GM12878 (cell line): ENCODE data around the gene HSD11B1. TPM values are rescaled to one million over a fixed set of nuclear protein-coding genes. Genes with fewer than 3 reads are reported as not detected.

Experiments
- ATAC-seq: fragments of 200-7000 bp; cut with Tn5 transposase; 3 replicates; pipeline ENCODE4 v1.9.1; 2020; ENCODE audit warnings: mild to moderate bottlenecking, moderate library complexity
- BruUV-seq: library from RNA; stranded (reverse); fragments of 400-500 nt; replicated peaks from 2 replicates; lab custom pipeline; 2021; lab: Mats Ljungman, UMichigan
- CTCF ChIA-PET: fragments of 300-600 bp; sonication (Branson Sonifier 250); formaldehyde crosslinking; extraction: SDS; loops from one replicate; lab custom pipeline; 2021; ENCODE audit warnings: inconsistent platforms; lab: Yijun Ruan, JAX
- POLR2A ChIA-PET: fragments of 350-600 bp; formaldehyde crosslinking; extraction: SDS; loops from one replicate; lab custom pipeline; 2021; ENCODE audit warnings: inconsistent platforms; lab: Charles Lee
- RAD21 ChIA-PET: fragments of 300-600 bp; sonication (Branson Sonifier 250); formaldehyde crosslinking; loops from one replicate; lab custom pipeline; 2023; ENCODE audit warnings: antibody characterized with exemption; ENCODE audit not compliant: unreplicated experiment; lab: Charles Lee
- SMC1A ChIA-PET: fragments of 300-600 bp; sonication (Branson Sonifier 250); formaldehyde crosslinking; loops from one replicate; lab custom pipeline; 2023; ENCODE audit not compliant: unreplicated experiment, uncharacterized antibody; lab: Charles Lee
- DNase-seq: peaks from one replicate; pipeline ENCODE4 v3.0.0-alpha.2; 2011; ENCODE audit warnings: low read depth, low spot score
- FAIRE-seq: peaks from 3 replicates; lab custom pipeline; 2011; peaks lifted over from hg19 to GRCh38; lab: Jason Lieb, UNC
- H2AFZ ChIP-seq: 2 replicates; pipeline ENCODE4 v1.6.0; 2011; ENCODE audit warnings: low read depth, low read length, control low read depth; ENCODE audit not compliant: control insufficient read depth
- H3K27ac ChIP-seq: 2 replicates; pipeline ENCODE4 v1.5.1; 2011; ENCODE audit warnings: control low read depth; ENCODE audit not compliant: control insufficient read depth, insufficient read depth
- H3K27me3 ChIP-seq, 2 experiments: replicated peaks in 1 of 2; 2 replicates each; pipeline versions ENCODE4 v1.6.0 to v1.6.1; 2011; ENCODE audit warnings: low read length in 1 of 2; ENCODE audit not compliant: control insufficient read depth in 2 of 2, insufficient read depth in 2 of 2
- H3K36me3 ChIP-seq, 2 experiments: 2 replicates each; pipeline ENCODE4 v1.5.1; 2011; ENCODE audit warnings: low read length in 1 of 2; ENCODE audit not compliant: control insufficient read depth in 2 of 2, insufficient read depth in 2 of 2
- H3K4me1 ChIP-seq: 2 replicates; pipeline ENCODE4 v1.6.1; 2011; ENCODE audit warnings: mild to moderate bottlenecking, low read length, moderate library complexity, mixed read lengths; ENCODE audit not compliant: control insufficient read depth, insufficient read depth
- H3K4me2 ChIP-seq: 2 replicates; pipeline ENCODE4 v1.6.0; 2011; ENCODE audit warnings: control low read depth; ENCODE audit not compliant: control insufficient read depth, insufficient read depth
- H3K4me3 ChIP-seq: fragments of 200-600 bp; sonication (generic); 2 replicates; pipeline ENCODE4 v1.5.1; 2016
- H3K79me2 ChIP-seq: 2 replicates; pipeline ENCODE4 v1.6.0; 2011; ENCODE audit warnings: low read length; ENCODE audit not compliant: control insufficient read depth, insufficient read depth
- H3K9ac ChIP-seq: 2 replicates; pipeline ENCODE4 v1.8.0; 2011; ENCODE audit warnings: low read length, control low read depth, mixed read lengths; ENCODE audit not compliant: control insufficient read depth, insufficient read depth
- H3K9me3 ChIP-seq: replicated peaks from 3 replicates; pipeline ENCODE4 v1.5.1; 2011; ENCODE audit warnings: mild to moderate bottlenecking, low read length; ENCODE audit not compliant: control insufficient read depth, insufficient read depth
- H4K20me1 ChIP-seq: 2 replicates; pipeline ENCODE4 v1.6.0; 2011; ENCODE audit not compliant: control insufficient read depth, insufficient read depth
- BCLAF1 ChIP-seq: fragments of 450-650 bp; IDR thresholded peaks from 2 replicates; pipeline ENCODE4 v1.6.1; 2017; ENCODE audit warnings: antibody characterized with exemption, mild to moderate bottlenecking, moderate library complexity
- E2F8 ChIP-seq: fragments of 450-650 bp; IDR thresholded peaks from 2 replicates; pipeline ENCODE4 v1.6.1; 2018; ENCODE audit warnings: mild to moderate bottlenecking, low read depth, moderate library complexity; ENCODE audit not compliant: partially characterized antibody
- EP300 ChIP-seq, 2 experiments: fragments of 150-350 bp in 1 of 2; IDR thresholded peaks; 2 replicates each; pipeline ENCODE4 v1.6.1; 2011 to 2012; ENCODE audit warnings: low read depth in 2 of 2, low read length in 2 of 2, borderline replicate concordance in 1 of 2, improper control_type of control experiment in 1 of 2, inconsistent platforms in 1 of 2; ENCODE audit not compliant: control insufficient read depth in 1 of 2
- ESRRA ChIP-seq: IDR thresholded peaks from 2 replicates; pipeline ENCODE4 v1.6.1; 2012; ENCODE audit warnings: mild to moderate bottlenecking, low read length, improper control_type of control experiment
- RBBP5 ChIP-seq: fragments of 200-600 bp; sonication (generic); conservative IDR thresholded peaks from 2 replicates; pipeline ENCODE4 v1.6.1; 2016
- ZNF274 ChIP-seq: IDR thresholded peaks from one replicate; pipeline ENCODE4 v1.8.0; 2011; ENCODE audit not compliant: insufficient read length, insufficient read depth
- WGBS: methylation state at CpG from one replicate; pipeline ENCODE4 v1.1.6; 2016; ENCODE audit warnings: low lambda C conversion rate; ENCODE audit not compliant: insufficient replicate concordance, insufficient coverage; ENCODE audit errors: missing lambda C conversion rate; 5-methylcytosine and 5-hydroxymethylcytosine counted together
- in situ Hi-C: fragments of 300-500 bp; cut with MboI; formaldehyde crosslinking; loops from 9 replicates; pipeline ENCODE4 v1.14.3; 2018; ENCODE audit warnings: mixed read lengths
- intact Hi-C: fragments of 100-400 bp; cut with micrococcal nuclease; formaldehyde crosslinking; loops from one replicate; pipeline ENCODE4 v1.14.2; 2022; ENCODE audit not compliant: unreplicated experiment
- polyA plus RNA-seq, 11 experiments: library from polyadenylated mRNA; depleted of rRNA in 4 of 11; unstranded in 6 of 11; stranded (reverse) in 5 of 11; fragments of >200 nt; fragmentation: Nextera tagmentation in 4 of 11; fragmentation: Illumina TruSeq in 1 of 11; extraction: Ambion mirVana in 4 of 11; extraction: Trizol in 1 of 11; gene quantifications; 1 replicate in 1 of 11; 2 replicates in 10 of 11; pipeline versions ENCODE4 v1.2.1 to v1.2.3, GENCODE V29; 2011 to 2016; ENCODE audit warnings: inconsistent platforms in 2 of 11, missing spikeins in 2 of 11, low read depth in 1 of 11
- total RNA-seq, 4 experiments: library from RNA; depleted of rRNA in 3 of 4; stranded (reverse); fragments of >200 nt in 3 of 4; fragmentation: Illumina TruSeq in 1 of 4; extraction: Trizol in 1 of 4; gene quantifications; 2 replicates each; pipeline versions ENCODE4 v1.2.1 to v1.2.3, GENCODE V29; 2013 to 2021
- TF ChIP-seq, protein P1 (sequence below): IDR thresholded peaks from 2 replicates; pipeline ENCODE4 v1.6.1; 2011; ENCODE audit warnings: low read depth, low read length, improper control_type of control experiment, borderline replicate concordance

Gene HSD11B1
- total and polyA plus RNA-seq, 10 of the 15 experiments (the other 5 are each of a cell fraction or from before 2014, with no cell fraction given): 0.04 to 0.27 (median 0.15) TPM; not detected in 7

DNA sequence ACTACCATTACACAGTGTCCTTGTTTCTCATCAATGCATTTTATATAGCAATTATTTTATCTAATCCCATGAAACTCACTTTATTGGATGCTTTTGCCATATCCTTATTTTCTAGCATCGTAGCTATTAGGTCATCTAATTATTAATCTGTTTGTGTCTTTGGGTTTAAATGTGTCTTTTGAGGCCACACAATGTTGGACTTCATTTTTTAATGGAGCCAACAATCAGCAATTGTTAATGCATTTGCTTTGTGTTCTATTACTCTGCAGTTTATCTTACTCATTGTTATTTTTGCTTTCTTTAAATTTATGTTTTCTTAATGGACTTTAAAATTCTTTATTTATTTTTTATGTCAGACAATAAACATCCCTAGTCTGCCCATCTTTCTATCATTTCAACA lies 1.8 kb upstream of the HSD11B1 start:
- peaks cover 3% of the 10 kb centered on the region; the same call in 1 of the 2 replicates for H3K4me1 ChIP-seq
- WGBS: 43% methylated on average over 1 of the region's 1 CpG
- in situ Hi-C loops (no loop called here), intact Hi-C loops (no loop called here)
- no peaks in the 10 kb centered on the region for H4K20me1 ChIP-seq
- RAD21 ChIA-PET: interaction anchor here (1.2 to 1.6 kb wide), 3 partner anchors 15 to 50 kb away, joined by 3 to 5 read pairs (median 4); no protein-coding TSS in a partner anchor
- no TSS peak for BruUV-seq
- DNase-seq (no peak), FAIRE-seq (no peak), ATAC-seq (no peak)
- no peaks in the 10 kb centered on the region for H3K36me3 ChIP-seq
- no peaks in the 10 kb centered on the region for H3K9me3 ChIP-seq
- H3K4me3 ChIP-seq: no peak overlapping the region
- H3K9ac ChIP-seq: no peak overlapping the region
- TF ChIP-seq BCLAF1 (no peak), E2F8 (no peak), ESRRA (no peak), RBBP5 (no peak), ZNF274 (no peak), EP300 (IDR thresholded peaks at IDR 0.05; ENCODE audit: borderline replicate concordance in 1 of 2, control insufficient read depth in 1 of 2, low read depth in 2 of 2, low read length in 2 of 2) (no peak)
- TF ChIP-seq, protein P1, sequence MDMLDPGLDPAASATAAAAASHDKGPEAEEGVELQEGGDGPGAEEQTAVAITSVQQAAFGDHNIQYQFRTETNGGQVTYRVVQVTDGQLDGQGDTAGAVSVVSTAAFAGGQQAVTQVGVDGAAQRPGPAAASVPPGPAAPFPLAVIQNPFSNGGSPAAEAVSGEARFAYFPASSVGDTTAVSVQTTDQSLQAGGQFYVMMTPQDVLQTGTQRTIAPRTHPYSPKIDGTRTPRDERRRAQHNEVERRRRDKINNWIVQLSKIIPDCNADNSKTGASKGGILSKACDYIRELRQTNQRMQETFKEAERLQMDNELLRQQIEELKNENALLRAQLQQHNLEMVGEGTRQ: no peak
- H3K79me2 ChIP-seq: no peaks in the 10 kb centered on the region
- H3K4me2 ChIP-seq: no peak overlapping the region
- no peaks in the 10 kb centered on the region for H3K27me3 ChIP-seq
- H3K27ac ChIP-seq: no peak overlapping the region
- SMC1A ChIA-PET: interaction anchor here (1.1 to 2.3 kb wide), 11 partner anchors 13 to 95 kb away, joined by 3 to 10 read pairs (median 4); partner anchors contain the start of gene G0S2
- POLR2A ChIA-PET: interaction anchor here (1.0 kb wide), 2 partner anchors 25 to 51 kb away, joined by 3 read pairs; no protein-coding TSS in a partner anchor
- CTCF ChIA-PET: interaction anchor here (1.1 to 4.6 kb wide), 4 partner anchors 10 to 133 kb away, joined by 3 to 27 read pairs (median 4); no protein-coding TSS in a partner anchor
- no peak overlapping the region for H2AFZ ChIP-seq
